Body of pancreas (tissue), 4 donors: ENCODE measurements around the gene SYN1.

Experiments
- CTCF ChIP-seq, 7 experiments: fragments of 450-650 bp in 4 of 7; fragments of 200-600 bp in 3 of 7; sonication (generic) in 3 of 7; IDR thresholded peaks; one replicate each; pipeline ENCODE4 v1.5.1; 2016 to 2019; ENCODE audit warnings: antibody characterized with exemption in 7 of 7
- POLR2A ChIP-seq, 3 donors: fragments of 450-650 bp; IDR thresholded peaks; one replicate each; pipeline ENCODE4 v1.6.1; 2016; ENCODE audit warnings: antibody characterized with exemption in 3 of 3, mild to moderate bottlenecking in 2 of 3

- TF ChIP-seq CTCF (IDR thresholded peaks at IDR 0.05) (no peak), POLR2A (IDR thresholded peaks at IDR 0.05) (no peak)
Measured at GRCh38 chrX:47648376-47648775, 28.7 kb upstream of the SYN1 start.
